Airway epithelial cell (primary cell): ENCODE measurements around the gene CTSL. TPM values are rescaled to one million over a fixed set of nuclear protein-coding genes. Genes with fewer than 3 reads are reported as not detected.

ENCODE experiments used
- total RNA-seq: library from RNA; depleted of rRNA; stranded (reverse); fragments of >200 nt; gene quantifications from 2 replicates; pipeline ENCODE4 v1.2.3, GENCODE V29; 2015

CTSL gene
- 52.7 and 55.1 TPM in 2 replicates for total RNA-seq

DNA sequence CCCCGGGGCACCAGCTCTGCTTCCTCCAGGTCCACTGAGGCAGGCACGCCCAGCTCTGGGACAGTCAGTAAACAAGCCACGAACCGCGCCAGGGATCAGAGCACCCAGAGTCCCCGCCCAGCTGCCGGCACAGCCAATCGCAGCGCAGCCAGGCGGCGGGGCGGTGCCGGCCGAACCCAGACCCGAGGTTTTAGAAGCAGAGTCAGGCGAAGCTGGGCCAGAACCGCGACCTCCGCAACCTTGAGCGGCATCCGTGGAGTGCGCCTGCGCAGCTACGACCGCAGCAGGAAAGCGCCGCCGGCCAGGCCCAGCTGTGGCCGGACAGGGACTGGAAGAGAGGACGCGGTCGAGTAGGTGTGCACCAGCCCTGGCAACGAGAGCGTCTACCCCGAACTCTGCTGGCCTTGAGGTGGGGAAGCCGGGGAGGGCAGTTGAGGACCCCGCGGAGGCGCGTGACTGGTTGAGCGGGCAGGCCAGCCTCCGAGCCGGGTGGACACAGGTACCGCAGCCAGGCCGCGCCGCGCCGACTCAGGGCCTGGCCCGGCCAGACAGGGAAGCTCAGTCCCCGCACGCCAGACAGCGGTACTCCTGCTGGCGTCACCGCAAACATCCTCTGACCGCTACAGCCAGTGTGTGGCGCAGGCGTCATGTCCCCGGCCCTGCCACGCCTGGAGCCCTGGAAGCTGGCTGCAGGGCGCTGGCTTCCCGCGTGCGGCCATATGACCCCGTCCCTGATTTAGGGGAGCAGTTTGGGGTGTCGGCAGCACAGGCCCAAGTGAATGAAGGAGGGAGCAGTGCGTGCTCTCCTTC is at the start of gene CTSL:
TSS of gene CTSL (plus strand) at position 220 of the 810 bp plus-strand sequence. CDS start 1,485 bp downstream, outside the sequence.

Other genes starting within 250 kb of the CTSL start
- 3.3 and 3.4 TPM in 2 replicates for gene DAPK1, start 228.3 kb upstream of the CTSL start, total RNA-seq
- not detected in 2 replicates for gene SPATA31E1, start 156.8 kb downstream of the CTSL start, total RNA-seq
- not detected in 2 replicates for gene SPATA31C1, start 191.8 kb downstream of the CTSL start, total RNA-seq
- 2.8 and 3.0 TPM in 2 replicates for gene CDK20, start 248.4 kb downstream of the CTSL start, total RNA-seq